HEK293 (cell line): ENCODE results near the gene RSPH1.

Experiments used
- CTCF ChIA-PET: fragments of 350-600 bp; formaldehyde crosslinking; extraction: SDS; loops from one replicate; lab custom pipeline; 2021; ENCODE audit warnings: antibody characterized with exemption; lab: Yijun Ruan, JAX
- POLR2A ChIA-PET: fragments of 300-600 bp; formaldehyde crosslinking; extraction: SDS; loops from one replicate; lab custom pipeline; 2020; ENCODE audit warnings: antibody characterized with exemption, inconsistent platforms; lab: Yijun Ruan, JAX
- H3K27ac ChIP-seq: fragments of 200-500 bp; sonication (Bioruptor generic); 2 replicates; pipeline ENCODE4 v1.5.1; 2014; ENCODE audit warnings: low read depth, low read length, control low read depth, inconsistent platforms; ENCODE audit errors: extremely low read depth
- H3K36me3 ChIP-seq, 2 experiments: fragments of 200-500 bp in 1 of 2; sonication (Bioruptor generic) in 1 of 2; 1 replicate in 1 of 2; 2 replicates in 1 of 2; pipeline ENCODE4 v1.5.1; 2014 to 2017; ENCODE audit warnings: inconsistent platforms in 2 of 2, low read length in 2 of 2; ENCODE audit not compliant: control insufficient read depth in 2 of 2, insufficient read depth in 1 of 2
- H3K4me1 ChIP-seq: fragments of 200-500 bp; sonication (Bioruptor generic); 2 replicates; pipeline ENCODE4 v1.5.1; 2014; ENCODE audit warnings: mild to moderate bottlenecking, low read length, inconsistent platforms; ENCODE audit not compliant: control insufficient read depth, insufficient read depth
- H3K4me3 ChIP-seq: 2 replicates; pipeline ENCODE4 v1.5.1; 2011; ENCODE audit warnings: low read depth, mild to moderate bottlenecking, control low read depth, low read length, moderate library complexity
- H3K9me3 ChIP-seq: fragments of 200-500 bp; sonication (Bioruptor generic); 2 replicates; pipeline ENCODE4 v1.5.1; 2014; ENCODE audit warnings: low read depth, low read length, inconsistent platforms; ENCODE audit not compliant: control insufficient read depth, insufficient read depth
- HOXD13 ChIP-seq: sonication (generic); formaldehyde crosslinking; IDR thresholded peaks from 2 replicates; pipeline ENCODE4 v1.8.0; 2022; ENCODE audit warnings: missing genetic modification reagents, borderline replicate concordance
- PBX3 ChIP-seq: sonication (generic); formaldehyde crosslinking; IDR thresholded peaks from 2 replicates; pipeline ENCODE4 v1.8.1; 2022; ENCODE audit warnings: mild to moderate bottlenecking, moderate library complexity, missing genetic modification reagents
- RBAK ChIP-seq: fragments of 450-650 bp; formaldehyde crosslinking; IDR thresholded peaks from 2 replicates; pipeline ENCODE4 v1.5.1; 2016; ENCODE audit warnings: missing biosample characterization, missing genetic modification characterization
- WT1 ChIP-seq: fragments of 450-650 bp; formaldehyde crosslinking; IDR thresholded peaks from 2 replicates; pipeline ENCODE4 v1.5.1; 2016; ENCODE audit warnings: missing biosample characterization, missing genetic modification characterization
- ZIC2 ChIP-seq: fragments of 450-650 bp; formaldehyde crosslinking; IDR thresholded peaks from 2 replicates; pipeline ENCODE4 v1.5.1; 2016; ENCODE audit warnings: missing biosample characterization, missing genetic modification characterization
- ZNF133 ChIP-seq: fragments of 450-650 bp; formaldehyde crosslinking; IDR thresholded peaks from 2 replicates; pipeline ENCODE4 v1.5.1; 2016; ENCODE audit warnings: missing biosample characterization, missing genetic modification characterization
- ZNF140 ChIP-seq: fragments of 450-650 bp; formaldehyde crosslinking; IDR thresholded peaks from 2 replicates; pipeline ENCODE4 v1.5.1; 2016; ENCODE audit warnings: missing biosample characterization, missing genetic modification characterization
- ZNF19 ChIP-seq: fragments of 450-650 bp; formaldehyde crosslinking; IDR thresholded peaks from 2 replicates; pipeline ENCODE4; 2016; ENCODE audit warnings: missing biosample characterization, missing genetic modification characterization, low read depth
- ZNF335 ChIP-seq: fragments of 450-650 bp; formaldehyde crosslinking; conservative IDR thresholded peaks from 2 replicates; pipeline ENCODE4 v1.5.1; 2016; ENCODE audit warnings: missing biosample characterization, missing genetic modification characterization
- ZNF37A ChIP-seq: fragments of 450-650 bp; IDR thresholded peaks from 2 replicates; pipeline ENCODE4 v1.5.1; 2018; ENCODE audit warnings: missing biosample characterization, missing genetic modification characterization
- ZNF518A ChIP-seq: fragments of 450-650 bp; formaldehyde crosslinking; conservative IDR thresholded peaks from 2 replicates; pipeline ENCODE4 v1.5.1; 2016; ENCODE audit warnings: low read depth, missing biosample characterization, missing genetic modification characterization
- ZNF561 ChIP-seq: fragments of 450-650 bp; IDR thresholded peaks from 2 replicates; pipeline ENCODE4 v1.5.1; 2018; ENCODE audit warnings: missing biosample characterization, missing genetic modification characterization, borderline replicate concordance
- ZSCAN5A ChIP-seq: fragments of 450-650 bp; formaldehyde crosslinking; IDR thresholded peaks from 2 replicates; pipeline ENCODE4 v1.5.1; 2016; ENCODE audit warnings: missing biosample characterization, missing genetic modification characterization

Gene RSPH1

GRCh38 chr21:42453986-42454570 is 41.9 kb downstream of the RSPH1 start (continued):
- TF ChIP-seq ZNF140 (no peak), PBX3 (CRISPR knock-in tag) (no peak), HOXD13 (CRISPR knock-in tag) (no peak), WT1 (tag by site-specific recombination) (no peak), RBAK (tag by site-specific recombination) (no peak), ZNF37A (tag by site-specific recombination) (no peak)

- H3K4me1 ChIP-seq: no peaks in the 10 kb centered on the region; the same call in 1 of the 2 replicates
- TF ChIP-seq ZIC2 (peak; percentile 42), ZNF561 (tag by site-specific recombination) (no peak), ZNF335 (tag by site-specific recombination) (no peak), ZNF518A (tag by site-specific recombination) (no peak), ZNF133 (tag by site-specific recombination) (no peak)
- ChIA-PET POLR2A (no interaction called here), CTCF (interaction anchor here (0.7 kb wide), 1 partner anchor 204 kb away, joined by 3 read pairs; no protein-coding TSS in a partner anchor)
- no peaks in the 10 kb centered on the region for H3K36me3 ChIP-seq
- no peak overlapping the region for H3K27ac ChIP-seq
- H3K4me3 ChIP-seq: no peak overlapping the region
- no peaks in the 10 kb centered on the region for H3K9me3 ChIP-seq
These were observed 42.6 kb downstream of the RSPH1 start for GRCh38 chr21:42453224-42453985.

GRCh38 chr21:42452401-42453223 is 43.4 kb downstream of the RSPH1 start:
- Histone ChIP-seq H3K4me3 (no peak overlapping the region), H3K27ac (no peak overlapping the region), H3K36me3 (no peaks in the 10 kb centered on the region), H3K9me3 (no peaks in the 10 kb centered on the region), H3K4me1 (no peaks in the 10 kb centered on the region; the same call in 1 of the 2 replicates)
- TF ChIP-seq ZIC2 (peak; percentile 69), ZNF19 (tag by site-specific recombination) (no peak), ZSCAN5A (no peak)
- POLR2A ChIA-PET: no interaction called here
- CTCF ChIA-PET: no interaction called here
